HG02571 (cell line): ENCODE data around the gene NUP93.
"Not testable (repeated sequence)": the region's sequence is repeated elsewhere in the genome, so short reads cannot be mapped to it uniquely, and the experiment has no call there.

Source experiments
- ATAC-seq: cut with Tn5 transposase; IDR thresholded peaks from one replicate; pipeline ENCODE4 v1.9.1; 2021; ENCODE audit warnings: mild to moderate bottlenecking, moderate library complexity; ENCODE audit not compliant: unreplicated experiment

Gene NUP93

DNA sequence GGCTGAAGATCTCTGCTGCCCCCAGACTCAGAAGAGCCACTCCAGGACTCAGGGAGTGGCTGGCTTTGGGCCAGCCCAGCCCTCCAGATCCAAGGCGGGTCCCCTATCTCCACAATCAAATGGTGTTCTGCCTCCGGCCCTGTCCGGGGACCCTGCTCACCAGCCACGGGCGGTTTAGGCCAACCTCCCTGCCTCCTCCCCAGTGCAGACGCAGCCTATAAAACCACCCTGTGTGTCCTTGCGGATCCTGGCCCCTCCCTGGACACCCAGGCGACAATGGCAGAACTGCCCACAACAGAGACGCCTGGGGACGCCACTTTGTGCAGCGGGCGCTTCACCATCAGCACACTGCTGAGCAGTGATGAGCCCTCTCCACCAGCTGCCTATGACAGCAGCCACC lies 135.0 kb downstream of the NUP93 start, which contains the start of gene SLC12A3:
Gene SLC12A3 (plus strand): TSS at position 248 of the 400 bp plus-strand sequence. CDS start 29 bp downstream, at position 277.
- no peak for ATAC-seq

DNA sequence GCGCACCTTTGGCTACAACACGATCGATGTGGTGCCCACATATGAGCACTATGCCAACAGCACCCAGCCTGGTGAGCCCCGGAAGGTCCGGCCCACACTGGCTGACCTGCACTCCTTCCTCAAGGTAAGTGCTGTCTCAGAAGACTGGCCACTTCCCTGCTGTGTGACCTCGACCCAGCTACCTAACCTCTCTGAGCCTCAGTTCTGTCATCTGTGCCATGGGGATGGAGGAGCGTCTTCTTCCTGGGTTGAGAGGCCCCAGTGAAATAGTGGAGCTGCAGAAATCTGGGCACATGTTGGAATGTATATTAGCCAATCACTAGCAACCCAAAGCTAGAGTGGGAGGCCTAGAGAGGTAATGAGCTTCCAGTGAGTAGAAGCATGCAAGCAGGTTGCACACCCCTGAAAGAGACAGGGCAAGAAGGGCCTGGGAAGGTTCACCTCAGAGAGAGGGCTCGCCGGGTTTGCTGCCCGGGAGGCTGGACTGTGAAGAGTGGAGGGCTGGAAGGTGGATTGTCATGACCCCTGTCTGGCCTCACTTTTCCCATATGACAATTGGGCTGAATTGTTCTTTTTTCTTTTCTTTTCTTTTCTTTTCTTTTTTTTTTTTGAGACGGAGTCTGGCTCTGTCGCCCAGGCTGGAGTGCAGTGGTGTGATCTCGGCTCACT lies 135.6 kb downstream of the NUP93 start:
- no peak for ATAC-seq

DNA sequence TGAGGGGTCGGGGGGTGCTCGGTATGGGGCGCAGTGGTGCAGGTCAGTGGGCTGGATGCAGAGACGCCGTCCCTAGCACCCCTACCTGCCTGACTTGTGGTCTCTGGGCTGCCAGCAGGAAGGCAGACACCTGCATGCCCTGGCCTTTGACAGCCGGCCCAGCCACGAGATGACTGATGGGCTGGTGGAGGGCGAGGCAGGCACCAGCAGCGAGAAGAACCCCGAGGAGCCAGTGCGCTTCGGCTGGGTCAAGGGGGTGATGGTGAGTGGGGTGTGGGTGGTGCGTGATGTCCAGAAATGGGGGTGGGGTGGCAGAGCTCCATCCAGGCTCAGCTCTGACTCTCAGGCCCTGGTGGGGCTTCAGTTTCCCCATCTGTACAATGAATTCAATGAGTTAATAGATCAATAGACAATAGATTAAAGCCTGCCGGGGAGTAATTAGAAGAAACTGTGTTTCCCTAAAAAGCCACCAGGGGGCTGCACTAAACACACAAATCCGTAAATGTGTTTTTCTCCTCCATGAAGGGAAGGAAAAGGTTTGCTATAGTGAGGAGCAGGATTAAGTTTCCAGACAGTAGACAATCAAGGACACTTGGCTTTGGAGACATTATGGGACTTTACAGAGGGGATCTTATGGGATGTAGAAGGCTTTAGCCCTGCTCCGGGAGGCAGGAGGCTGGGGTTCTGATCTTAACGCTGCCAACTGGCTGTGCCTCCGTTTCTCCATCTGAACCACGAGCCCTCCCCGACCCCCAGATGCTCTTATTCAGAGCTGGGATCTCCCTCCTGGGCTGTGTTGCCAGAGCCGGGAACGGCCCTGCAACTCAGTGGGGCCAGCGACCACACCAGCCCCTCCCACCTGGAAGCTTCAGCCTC lies 137.3 kb downstream of the NUP93 start:
- ATAC-seq: no peak

DNA sequence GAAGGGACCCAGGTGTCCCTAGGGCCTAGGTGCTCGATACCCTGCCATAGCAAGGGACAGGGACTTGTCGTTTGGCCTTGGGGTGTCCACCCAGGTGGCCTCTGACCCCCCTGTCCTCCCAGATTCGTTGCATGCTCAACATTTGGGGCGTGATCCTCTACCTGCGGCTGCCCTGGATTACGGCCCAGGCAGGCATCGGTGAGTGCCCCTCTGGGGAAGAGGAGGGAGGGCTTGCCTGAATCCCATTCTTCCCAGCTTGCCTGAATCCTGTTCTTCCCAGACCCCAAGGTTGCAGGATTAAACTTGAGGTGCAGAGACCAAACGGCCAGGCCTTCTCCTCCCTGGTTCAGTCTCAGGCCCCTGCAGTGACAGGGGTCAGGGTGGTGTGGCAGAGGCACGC lies 138.2 kb downstream of the NUP93 start:
- no peak for ATAC-seq

DNA sequence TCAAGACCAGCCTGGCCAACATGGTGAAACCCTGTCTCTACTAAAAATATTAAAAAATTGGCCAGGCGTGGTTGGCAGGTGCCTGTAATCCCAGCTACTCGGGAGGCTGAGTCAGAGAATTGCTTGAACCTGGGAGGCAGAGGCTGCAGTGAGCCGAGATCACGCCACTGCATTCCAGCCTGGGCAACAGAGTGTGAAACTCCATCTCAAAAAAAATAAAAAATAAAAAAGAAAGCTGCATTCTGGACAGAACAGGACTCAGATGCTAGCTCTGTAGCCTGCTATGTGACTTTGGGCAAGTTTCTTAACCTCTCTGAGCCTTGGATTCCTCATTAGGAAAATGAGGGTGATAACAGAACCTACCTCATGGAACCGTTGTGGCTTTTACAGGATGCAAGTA lies 138.8 kb downstream of the NUP93 start:
- not testable (repeated sequence) for ATAC-seq

DNA sequence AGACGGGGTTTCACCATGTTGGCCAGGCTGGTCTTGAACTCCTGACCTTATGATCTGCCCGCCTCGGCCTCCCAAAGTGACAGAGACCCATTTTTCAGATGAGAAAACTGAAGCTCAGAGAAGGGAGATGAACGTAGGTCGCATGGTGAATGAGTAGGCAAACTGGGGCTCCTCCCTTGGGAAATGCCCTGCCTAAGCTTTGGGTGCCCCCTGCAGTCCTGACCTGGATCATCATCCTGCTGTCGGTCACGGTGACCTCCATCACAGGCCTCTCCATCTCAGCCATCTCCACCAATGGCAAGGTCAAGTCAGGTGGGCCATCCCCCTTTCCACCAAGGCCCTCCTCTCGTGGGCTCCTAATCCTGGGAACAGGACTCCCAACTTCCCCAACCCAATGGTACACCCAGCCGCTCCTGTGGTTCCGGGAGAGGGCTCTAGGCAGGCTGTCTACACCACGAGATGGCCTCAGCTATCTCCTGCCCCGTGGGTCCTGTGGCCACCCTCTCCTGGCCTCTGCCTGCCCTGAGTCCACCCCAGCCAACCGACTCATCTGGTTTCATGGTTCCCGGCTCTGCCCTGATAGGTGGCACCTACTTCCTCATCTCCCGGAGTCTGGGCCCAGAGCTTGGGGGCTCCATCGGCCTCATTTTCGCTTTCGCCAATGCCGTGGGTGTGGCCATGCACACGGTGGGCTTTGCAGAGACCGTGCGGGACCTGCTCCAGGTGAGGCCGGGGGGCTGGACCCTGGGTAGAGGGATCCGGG lies 139.8 kb downstream of the NUP93 start:
- no peak for ATAC-seq

DNA sequence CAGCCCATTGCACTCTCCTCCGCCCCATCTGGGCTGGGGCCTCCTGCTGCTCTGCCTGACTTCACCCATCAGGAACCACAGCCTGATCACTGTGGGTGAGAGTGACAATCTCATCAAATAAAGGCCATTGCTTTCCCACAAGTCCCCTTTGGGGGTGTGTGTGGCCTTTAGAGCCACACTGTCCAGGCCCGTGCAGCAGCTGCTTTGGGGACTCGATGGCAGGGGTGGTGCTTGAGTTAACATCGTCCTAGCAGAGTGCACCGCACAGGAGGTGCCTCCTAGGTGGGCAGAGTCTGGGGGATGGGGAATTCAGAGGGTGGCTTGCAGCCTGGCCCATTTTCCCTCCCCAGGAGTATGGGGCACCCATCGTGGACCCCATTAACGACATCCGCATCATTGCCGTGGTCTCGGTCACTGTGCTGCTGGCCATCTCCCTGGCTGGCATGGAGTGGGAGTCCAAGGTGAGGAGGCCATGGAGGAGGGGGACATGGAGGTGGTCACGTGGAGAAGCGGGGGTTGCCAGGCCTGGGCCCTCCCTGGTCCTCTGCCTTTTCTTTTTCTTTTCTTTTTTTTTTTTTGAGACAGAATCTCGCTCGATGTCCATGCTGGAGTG lies 140.5 kb downstream of the NUP93 start:
- ATAC-seq: no peak

DNA sequence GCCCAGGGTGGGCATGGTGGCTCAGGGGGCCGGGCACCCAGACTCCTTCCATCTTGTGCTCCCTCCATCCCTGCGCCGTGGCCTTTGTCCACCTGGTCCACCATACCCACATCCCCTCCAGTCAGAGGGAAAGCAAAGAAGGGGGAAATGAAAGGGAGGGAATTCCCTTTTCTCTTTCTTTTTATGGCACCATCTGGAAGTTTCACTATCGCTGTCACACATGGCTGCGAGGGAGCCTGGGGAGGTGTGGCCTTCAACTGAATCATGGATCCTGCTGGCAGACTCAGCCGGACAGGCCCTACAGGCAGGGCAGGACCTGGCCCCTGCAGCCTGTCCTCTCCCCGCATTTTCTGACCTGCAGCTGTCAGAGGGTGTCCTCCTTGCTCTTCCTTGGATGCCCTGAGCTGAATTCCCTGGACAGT lies 141.3 kb downstream of the NUP93 start:
- no peak for ATAC-seq

DNA sequence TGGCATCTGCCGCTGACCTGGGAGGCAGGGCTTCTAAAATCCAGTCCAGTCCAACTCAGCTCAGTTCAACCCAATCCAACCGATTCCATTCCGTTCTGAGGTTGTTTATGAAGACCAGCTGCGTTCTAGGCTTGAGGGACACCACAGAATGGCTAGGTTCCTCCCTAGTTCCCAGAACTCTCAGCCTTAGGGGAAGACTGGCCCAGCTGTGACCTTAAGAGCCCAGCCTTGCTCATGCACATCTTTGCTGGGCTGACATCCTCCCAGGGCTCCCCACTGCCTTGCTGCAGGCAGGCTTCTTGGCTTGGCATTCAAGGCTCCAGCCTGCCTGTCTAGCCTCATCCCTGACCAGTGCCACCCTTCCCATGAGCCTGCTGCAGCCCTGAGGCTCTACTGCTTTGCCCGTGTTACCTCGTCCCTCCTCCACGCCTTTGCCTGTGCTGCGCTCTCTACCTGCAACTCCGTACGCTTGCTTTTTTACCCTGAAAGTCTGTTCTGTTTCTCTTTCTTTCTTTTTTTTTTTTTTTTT lies 143.0 kb downstream of the NUP93 start:
- no peak for ATAC-seq

DNA sequence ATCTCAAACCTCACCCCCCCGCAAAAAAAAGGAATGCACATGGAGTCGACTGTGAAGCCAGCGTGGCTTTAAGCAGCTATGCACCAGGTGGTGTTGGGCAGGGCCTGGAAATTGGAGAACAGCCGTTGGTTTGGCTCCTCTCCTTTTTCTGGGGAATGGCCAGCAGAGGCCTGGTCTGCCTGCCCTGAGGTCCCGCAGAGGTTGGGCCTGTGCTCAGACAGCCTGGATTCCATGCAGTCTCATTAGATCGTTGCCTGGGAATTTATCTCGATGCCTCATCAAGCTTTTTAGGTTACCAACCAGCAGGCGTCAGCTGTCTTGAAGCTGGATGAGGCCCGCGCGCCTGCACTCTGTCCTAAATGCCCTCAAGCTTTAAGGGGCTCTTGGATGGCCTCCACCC lies 144.9 kb downstream of the NUP93 start:
- no peak for ATAC-seq

DNA sequence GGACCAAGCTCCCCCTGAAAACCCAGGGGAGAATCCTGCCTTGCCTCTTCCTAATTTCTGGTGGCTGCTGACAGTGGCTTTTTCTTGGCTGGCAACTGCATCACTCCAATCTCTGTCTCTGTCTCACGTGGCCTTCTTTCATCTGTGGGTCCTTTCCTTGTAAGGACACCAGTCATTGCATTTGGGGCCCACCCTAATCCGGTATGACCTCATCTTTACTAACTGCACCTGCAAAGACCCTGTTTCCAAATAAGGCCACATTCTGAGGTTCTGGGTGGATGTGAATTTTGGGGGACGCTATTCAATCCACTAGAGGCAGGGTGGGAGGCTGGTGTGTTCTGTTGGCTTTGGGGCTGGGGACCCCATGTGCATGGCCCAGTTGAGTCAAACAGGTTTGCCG lies 146.1 kb downstream of the NUP93 start:
- no peak for ATAC-seq

DNA sequence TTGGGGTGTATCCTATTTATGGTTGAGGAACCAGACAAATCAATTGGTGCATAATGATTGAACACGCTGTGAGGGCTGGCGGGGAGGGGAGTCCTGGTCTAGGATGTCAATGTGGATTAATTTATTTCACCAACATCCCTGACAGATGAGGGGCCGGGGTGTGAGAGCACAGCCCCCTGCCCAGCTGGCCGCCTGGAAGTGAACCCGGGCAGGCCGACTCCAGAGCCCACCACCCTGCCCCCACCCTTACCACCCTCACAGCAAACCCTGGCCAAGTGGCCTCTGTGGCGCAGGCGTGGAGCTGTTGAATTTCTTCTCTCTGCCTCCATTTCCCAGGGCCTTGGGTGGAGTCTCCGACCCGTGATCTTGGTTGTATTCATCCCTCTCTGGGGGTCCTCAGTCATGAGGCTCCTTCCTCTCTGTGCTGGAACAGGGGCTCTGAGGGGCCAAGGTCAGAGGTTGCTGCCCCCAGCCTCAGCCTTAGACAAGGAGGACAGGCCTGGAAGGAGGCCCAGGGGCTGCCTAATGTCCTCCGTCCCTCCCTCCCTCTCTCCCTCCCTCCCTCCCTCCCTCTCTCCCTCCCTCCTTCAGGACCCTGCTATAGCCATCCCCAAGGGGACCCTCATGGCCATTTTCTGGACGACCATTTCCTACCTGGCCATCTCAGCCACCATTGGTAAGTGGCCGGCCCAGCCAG lies 147.7 kb downstream of the NUP93 start:
- no peak for ATAC-seq

DNA sequence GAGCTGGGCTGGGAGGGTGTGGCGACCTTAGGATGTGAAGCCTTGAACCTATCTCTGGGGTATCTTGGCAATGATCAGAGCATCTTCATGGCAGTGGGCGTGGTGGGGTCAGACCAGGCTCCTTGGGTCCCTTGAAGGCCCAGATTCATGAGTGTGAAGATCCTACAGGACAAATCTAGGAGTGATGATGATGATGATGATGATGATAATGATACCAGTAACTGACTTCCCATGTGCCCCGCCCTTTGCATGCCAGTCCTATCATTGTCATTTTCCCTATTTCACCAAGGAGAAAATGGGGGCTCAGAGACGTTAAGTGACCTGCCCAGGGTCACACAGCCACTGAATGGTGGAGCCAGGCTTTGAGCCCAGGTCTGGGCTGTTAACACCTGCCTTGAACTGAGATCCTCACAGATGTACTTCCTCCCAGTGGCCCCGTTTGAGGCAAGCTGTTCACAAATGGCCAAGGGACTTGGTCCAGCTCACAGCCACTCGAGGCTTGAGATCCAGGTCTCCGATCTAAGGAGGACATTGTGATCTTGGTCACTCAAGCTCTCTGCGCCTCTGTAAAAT lies 148.4 kb downstream of the NUP93 start:
- ATAC-seq: no peak

DNA sequence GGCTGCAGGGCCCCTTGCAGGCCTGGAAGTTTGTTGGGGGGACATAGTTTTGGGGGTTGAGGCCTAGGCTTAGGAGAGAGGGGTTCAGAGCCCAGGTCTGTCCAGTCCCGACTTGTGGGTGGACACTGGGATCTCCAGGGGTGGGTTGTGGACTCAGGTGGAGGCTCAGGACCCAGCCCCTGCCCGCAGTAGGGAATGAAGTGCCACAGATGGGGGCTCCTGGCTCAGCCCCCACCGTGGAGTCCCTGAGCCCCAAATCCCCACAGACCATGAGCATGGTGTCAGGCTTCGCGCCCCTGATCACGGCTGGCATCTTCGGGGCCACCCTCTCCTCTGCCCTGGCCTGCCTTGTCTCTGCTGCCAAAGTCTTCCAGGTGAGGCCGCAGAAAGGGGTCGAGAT lies 149.3 kb downstream of the NUP93 start:
- no peak for ATAC-seq

DNA sequence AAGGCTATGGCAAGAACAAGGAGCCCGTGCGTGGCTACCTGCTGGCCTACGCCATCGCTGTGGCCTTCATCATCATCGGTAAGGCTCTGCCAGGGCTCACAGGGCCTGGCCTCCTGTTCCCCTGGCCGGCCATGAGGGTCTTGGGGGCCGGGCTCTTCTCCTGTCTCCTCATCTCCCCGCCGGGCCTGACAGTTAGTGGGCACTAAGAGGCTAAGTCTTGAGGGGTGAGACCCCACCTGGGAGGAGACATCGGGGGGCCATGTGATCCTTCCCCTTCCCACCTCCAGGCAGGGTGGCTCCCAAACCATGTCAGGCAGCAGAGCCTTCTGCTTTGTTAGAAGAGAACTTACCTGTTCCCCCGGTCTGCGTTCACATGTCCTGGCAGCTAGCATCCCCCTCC lies 150.2 kb downstream of the NUP93 start:
- no peak for ATAC-seq

DNA sequence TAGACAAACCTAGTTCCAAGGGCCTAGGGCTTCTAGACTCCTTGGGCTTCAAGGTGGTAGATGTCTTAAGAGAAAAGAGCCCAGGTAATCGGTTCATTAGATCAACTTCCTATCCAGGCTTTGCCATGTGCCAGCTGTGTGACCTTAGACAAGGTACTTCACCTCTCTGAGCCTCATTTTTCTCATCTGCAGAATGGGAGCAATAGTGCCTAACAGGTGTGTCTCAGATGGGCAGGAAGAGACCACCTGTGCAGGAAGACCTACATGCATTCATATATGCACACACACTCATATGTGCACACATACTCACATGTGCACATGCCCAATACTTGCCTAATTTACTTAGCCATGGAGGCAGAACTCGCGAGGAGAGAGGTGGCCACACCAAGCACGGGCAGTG lies 150.8 kb downstream of the NUP93 start:
- ATAC-seq: no peak

DNA sequence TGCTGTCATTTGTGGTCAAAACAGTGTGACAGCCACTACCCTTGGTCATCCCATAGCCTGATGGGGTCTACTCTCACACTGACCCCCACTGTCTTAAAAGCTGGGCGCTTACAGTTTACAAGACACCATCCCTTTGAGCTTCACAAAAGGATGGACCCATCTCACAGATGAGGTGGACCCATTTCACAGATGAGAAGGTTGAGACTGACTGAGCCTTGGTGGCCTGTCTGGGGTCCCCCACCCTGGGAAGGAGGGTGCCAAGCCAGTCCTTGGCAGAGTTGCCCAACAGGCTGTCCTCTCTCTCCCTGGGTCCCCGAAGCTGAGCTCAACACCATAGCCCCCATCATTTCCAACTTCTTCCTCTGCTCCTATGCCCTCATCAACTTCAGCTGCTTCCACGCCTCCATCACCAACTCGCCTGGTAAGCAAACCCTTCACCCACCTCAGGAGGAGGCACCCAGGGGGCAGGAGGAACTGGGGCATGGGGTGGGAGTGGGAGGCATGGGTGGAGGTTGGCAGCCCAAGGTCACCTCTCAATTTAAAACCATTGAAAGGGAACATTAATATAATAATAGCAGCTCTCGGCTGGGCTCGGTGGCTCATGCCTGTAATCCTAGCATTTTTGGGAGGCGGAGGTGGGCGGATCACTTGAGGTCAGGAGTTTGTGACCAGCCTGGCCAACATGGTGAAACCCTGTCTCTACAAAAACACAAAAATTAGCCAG lies 152.3 kb downstream of the NUP93 start:
- ATAC-seq: no peak

DNA sequence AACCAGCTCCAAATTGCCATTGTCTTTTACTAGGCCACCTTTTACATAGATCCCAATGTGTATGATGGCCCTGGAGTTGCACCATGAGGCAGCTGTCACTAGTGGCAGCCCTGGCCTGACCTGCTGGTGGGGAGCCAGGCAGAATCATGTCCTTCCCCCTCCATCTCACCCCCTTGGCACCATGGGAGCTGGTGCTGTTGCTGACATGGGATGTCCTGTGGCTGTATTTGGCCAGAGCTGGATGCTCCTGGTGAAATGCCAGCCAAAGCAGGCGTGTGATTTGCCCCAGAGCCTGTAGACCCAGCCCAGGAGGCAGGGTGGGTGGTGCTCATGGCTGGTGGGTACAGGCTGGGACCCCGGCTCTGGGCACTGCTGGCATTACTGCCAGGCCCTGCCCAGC lies 153.7 kb downstream of the NUP93 start:
- no peak for ATAC-seq

DNA sequence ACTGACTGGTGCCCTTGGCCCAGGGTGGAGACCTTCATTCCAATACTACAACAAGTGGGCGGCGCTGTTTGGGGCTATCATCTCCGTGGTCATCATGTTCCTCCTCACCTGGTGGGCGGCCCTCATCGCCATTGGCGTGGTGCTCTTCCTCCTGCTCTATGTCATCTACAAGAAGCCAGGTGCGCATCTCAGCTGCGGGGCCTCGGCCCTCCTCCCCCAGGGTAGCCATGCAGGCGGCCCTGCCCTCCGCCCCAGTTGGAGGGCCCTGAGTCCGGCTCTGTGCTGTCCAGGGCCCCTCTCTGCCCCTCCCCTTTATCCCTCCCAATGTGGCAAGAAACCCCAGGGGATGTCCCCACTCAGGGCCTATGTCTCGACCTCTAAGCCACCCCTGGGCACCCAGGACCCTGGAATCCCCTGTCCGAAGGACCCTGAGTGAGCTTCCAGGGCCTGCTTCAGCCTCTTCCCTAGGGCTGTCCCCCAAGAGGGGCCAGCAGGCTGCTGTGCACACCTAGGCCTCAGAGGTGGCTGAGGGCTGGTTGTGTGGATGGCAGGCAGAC lies 154.2 kb downstream of the NUP93 start:
- no peak for ATAC-seq
